NCI-H526 (cell line): ENCODE data around the gene SEMA4C.

ENCODE experiments used
- DNase-seq, 2 experiments: peaks; one replicate each; lab custom pipeline; 2025; lab: John Stamatoyannopoulos, UW

SEMA4C gene

DNA sequence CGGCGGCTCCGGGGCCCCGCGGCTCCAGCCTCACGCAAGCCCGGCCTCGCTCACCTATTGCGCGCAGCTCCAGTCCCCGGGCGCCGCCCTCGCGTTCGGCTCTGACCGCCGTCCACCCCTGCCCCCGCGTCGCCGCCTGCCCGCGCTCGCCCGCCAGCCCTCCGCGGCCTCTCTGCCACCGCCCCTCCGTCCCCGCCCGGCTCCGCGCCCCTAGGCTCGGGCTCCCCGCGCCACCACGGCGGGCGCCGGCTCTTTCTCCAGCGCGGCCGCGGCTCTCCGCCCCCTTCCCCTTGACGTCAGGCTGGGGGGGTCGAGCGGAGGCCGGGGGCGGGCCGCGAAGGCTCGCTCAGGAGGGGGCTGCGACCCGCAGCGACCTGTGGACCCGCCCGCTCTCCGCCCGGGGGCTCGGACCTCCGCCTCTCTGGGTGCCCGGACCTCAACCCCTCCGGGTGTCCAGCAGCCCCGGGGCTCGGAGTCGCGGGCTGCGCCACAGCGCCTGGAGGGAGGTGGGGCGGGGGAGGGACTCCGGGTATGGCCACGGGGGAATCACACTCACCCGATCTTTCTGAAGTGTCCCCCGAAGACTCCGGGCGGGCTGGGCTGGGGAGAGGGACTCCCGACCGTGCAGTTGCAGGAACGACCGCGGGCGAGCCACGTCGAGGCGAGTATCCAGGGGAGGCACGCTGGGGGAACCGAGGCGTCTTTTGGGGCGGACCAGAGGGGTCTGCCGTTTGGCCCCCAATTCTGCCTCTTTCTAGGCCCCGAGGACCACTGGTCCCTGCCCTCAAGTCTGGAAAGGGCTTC is at the start of gene SEMA4C:
TSS of gene SEMA4C (minus strand) at position 259 of the 804 bp plus-strand sequence. CDS start 2,194 bp downstream, outside the sequence.
- DNase-seq = peak in 1 of 2 experiments; percentile 71

DNA sequence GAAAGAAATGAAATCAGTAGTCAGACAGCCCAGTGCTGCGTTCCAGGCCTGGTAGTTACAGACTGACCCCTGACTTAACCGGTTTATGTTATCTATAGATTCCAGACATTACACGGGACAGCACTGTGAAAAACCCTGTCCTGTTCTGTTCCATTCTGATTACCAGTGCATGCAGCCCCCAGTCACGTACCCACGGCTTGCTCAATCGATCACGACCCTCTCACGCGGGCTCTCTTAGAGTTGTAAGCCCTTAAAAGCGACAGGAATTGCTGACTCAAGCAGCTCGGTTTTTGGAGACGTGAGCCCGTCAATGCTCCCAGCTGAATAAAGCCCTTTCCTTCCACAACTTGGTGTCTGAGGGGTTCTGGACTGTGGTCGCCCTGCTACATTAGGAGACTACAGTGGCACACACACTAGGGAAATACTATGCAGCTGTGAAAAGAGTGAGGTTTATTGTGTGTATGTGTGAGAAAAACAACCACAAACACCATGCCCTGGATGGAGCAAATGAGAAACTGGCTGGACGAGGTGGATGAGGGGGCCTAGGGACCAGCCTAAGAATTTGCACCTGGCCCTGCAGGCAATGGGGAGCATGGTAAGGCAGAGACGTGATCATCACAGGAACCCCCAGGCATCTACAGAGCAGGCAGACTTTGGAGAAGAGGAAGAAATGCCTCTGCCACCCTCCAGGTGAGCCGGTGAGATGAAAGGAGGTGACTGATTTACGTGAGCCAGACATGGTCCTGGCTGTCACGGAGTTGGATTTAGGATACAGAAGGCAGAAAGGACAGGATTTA is 49.1 kb upstream of the SEMA4C start:
- DNase-seq = no peak

DNA sequence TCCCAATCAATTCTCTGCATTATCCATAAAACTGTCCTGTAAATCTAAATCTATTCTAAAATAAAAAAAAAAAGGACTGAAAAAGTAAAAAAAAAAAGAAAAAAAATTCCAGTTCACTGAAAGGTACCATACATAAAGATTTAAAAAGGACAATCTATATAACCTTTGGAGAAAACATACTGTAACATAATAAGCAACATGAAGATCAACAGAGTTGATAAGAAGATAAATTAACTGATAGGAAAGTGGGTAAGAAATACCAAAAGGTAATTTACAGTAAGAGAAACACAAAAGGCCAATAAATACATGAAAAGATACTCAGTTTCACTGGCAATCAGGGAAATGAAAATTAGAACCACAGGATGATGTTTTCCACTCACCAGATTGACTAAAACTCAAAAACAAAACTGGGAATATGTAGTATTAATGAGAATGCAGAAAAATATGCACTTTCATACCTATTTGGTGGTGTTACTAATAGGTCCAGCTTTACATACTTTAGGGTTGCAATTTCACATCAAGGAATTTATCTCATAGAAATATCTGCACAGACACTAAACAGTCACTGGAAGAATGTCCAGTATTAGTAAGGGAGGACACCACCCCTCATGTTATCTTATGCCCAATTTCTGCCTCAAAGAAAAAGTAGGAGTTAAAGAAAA is 48.3 kb upstream of the SEMA4C start:
- no peak for DNase-seq

DNA sequence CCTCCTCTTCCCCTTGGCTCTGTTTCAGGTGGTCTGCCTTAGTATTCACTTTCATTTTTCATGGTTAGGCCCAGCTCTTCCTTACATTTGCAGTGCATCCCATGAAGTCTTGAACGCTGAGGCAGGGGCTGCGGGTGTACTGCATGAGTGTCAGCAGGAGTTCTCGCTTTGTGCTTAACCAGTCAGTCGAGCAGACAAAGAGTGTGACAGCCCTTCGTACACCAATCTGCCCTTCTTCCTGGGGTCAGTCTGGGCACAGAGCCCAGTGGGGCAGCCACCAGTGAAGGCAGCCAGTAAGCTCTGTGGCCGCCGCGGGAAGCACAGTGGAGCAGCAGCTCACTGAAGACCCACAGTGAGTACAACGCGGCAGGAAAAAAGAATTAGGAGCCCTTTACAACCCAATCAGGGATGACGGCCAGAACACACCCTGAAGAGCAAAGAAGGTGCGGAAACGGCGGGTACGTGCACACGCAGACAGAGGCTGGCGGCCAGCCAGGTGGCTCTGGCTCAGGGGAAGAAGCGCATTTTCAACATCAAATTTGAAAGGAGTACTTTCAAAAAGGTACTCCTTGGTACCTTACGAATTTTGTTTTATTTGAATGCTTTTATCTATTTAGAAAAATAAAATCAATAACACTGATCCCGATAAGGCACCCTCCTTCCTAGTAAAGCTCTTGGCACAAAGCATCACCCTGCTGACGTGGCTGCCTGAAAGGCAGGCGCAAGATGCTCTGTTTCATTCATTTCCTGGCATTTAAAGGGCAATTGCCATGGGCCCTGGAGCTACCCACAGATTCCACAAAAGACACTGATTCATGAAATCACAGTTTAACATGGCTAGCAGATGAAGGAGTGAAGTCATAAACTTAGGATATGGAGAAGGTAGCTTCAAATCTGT is 47.0 kb upstream of the SEMA4C start:
- DNase-seq = no peak

- DNase-seq = no peak
These were observed 46.3 kb upstream of the SEMA4C start for GRCh38 chr2:96916156-96916630.

DNA sequence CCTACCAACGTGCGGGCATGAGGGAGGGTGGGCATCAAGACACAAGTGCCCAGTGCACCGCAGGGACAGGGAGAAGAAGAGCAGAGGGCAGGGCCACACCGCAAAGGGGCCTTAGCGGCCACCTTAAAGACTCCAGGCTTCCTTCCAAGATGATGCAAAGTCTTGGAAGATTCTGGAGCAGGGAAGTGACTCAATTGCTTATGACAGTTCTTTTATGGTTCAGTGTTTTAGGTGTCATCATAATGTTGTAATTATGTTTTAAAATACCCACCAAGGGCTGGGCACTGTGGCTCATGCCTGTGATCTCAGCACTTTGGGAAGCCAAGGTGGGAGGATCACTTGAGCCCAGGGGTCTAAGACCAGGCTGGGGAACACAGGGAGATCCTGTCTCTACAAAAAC is 44.5 kb upstream of the SEMA4C start:
- DNase-seq = no peak

DNA sequence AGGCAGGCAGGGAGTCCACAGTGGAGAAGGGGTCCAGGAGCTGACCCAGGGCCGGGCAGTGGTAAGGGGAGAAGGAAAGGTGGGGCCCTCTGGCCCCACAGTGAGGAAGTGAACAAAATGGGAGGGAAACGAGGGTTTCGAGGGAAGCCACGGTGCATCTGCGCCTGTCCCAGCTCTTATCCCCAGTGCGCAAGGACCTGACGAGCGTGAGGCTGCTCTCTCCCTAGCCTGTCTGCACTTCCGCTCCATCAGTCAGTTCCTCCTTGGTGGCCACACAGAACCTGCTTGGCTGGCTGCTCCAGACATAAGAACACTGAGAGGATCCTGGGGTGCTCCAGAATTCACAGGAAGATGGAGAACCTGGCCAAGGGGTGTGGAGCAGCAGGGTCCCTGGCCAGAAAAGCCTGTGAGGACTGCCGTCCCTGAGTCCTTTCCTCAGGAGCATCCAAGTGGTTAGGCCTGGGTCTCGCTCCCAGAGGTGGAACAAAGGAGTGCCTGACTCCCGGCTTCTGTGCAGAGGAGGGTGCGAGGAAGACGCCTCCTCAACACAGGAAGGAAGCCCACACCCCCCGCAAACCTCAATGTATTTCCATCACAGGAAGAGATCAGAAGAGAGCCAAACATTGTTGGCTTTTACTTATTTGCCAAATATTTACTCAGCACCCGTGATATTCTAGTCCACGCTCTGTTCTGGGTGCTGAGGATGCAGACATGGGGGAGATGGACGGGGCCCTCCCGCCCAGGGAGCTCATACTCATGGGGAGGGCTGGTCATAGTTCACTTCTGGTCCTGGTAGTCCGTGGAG is 43.7 kb upstream of the SEMA4C start:
- no peak for DNase-seq

DNA sequence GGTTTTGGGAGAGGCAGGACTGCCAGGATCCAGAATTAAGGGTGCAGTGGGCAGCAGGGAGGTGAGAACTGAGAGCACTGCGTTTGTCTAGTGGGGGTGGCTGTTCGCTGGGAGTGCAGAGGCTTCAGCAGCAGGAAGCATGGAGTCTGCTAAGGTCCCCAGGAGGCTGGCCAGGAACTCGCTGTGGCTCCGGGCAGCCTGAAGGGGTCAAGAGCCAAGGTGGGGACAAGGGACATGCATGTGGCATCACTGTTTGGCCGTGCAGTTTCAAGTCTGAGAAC is 43.2 kb upstream of the SEMA4C start:
- DNase-seq = no peak

DNA sequence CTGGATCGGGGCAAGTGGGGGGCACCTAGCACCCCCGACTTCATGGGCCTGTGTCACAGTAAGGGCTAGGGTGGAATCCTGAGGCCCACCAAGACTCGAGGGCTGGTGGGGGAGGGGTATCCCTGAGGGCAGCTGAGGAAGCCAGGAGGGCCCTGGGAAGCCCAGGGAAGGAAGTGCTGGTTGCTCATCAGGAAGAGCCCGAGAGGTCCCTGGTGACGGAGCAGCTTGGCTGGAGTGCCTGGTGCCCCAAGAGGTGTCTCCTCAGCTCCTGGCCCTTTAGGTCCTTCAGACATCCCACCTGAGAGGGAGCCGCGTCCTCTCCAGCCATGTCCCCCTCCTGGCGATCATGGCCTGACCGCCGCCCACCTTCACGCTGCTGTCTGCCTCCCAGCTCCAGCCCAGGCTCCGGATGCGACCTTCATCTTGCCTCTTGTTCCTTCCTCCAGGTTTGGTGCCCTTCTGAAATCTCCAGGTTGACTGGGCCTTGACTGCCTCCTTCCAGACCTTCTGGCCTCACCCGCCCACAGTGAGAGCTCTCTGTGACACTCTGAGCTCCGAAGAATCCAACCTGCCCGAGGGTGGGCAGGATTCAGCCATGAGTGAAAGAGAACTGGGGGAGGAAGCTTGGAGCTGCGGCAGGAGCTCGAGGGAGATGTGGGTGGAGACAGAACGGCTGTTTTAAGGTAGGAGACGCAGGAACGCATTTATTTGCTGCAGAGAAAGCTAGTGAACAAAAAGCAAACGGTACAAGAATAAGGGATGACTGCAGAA is 42.7 kb upstream of the SEMA4C start:
- DNase-seq = no peak

GRCh38 chr2:96909611-96910021 is 39.7 kb upstream of the SEMA4C start:
- DNase-seq = no peak

- no peak for DNase-seq
These were observed 37.5 kb upstream of the SEMA4C start for GRCh38 chr2:96907115-96908041.

DNA sequence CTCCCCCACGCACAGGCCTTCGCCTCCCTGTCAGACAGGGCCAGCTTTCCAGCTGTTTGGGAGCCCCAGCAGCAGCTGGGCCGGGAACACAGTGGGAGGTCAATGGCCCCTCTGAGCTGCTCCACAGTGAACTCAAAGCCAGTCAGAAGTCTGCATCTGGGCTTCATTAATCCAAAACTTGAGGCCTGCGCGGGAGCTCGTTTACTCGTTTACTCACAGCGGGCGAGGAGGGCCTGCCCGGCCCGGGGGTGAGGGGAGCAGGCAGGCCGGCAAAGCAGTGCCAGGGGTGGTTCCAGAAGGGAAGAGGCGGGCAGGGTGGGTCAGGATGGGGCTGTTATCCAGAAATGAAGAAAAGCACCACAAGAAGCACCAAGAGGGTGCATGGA is 36.8 kb upstream of the SEMA4C start:
- no peak for DNase-seq

DNA sequence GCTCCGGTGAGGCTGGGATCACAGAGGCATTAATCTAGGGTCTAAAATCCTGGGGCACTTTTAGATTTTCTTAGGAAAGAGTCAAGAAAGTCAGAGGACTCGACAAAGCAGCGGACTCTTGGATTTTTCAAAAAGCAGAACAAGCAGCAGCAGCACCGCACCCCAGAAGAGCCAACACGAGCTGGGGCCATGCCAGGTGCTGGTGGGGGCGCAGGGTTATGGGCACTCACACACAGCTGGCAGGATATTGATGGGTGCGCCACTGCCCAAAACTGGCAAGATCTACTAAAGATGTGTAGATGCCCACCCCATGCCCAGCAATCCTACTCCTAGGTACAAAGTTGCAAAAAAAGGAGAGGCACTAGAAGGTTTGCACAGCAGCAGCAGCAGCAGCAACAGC is 33.9 kb upstream of the SEMA4C start:
- DNase-seq = no peak

DNA sequence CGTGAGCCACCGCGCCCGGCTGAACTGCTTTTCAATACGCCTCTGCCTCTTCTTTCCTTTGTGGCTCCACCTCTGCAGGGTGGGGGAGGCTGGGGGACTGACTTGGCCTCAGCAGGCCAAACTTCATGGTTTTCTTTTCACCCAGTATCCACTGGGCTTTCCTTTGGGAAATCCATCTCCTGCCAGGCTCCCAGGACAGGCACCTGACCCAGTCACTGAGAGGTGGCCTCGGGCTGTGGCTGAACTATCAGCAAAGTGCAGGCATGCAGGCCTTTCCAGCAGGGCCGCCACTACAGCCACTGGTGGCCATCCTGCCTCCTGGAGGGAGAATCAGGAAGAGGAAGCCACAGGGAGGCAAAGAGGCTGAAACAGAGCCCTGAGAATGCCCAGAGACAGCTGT is 33.4 kb upstream of the SEMA4C start:
- no peak for DNase-seq

GRCh38 chr2:96900237-96900636 is 30.4 kb upstream of the SEMA4C start:
- no peak for DNase-seq

DNA sequence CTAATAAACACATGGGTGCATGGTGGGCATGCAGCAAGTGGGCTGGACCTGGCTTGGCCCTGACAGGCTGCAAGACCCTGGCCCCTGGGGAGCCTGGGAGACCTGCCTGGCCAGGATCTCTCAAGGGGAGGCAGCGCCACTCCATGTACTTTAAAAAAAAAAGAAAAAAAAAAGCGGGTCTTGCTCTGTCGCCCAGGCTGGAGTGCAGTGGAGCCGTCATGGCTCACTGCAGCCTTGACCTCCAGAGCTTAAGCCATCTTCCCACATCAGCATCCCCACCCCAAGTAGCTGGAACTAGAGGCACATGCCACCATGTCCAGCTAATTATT is 29.5 kb upstream of the SEMA4C start:
- no peak for DNase-seq

- no peak for DNase-seq
These were observed 28.9 kb upstream of the SEMA4C start for GRCh38 chr2:96898641-96899412.

GRCh38 chr2:96898135-96898505 is 28.2 kb upstream of the SEMA4C start:
- no peak for DNase-seq
